Stimulated activated naive CD8-positive, alpha-beta T cell treated with anti-CD3 and anti-CD28 coated beads, Interleukin-15, Interleukin-2, amounts not matched to agents 100 ng/mL and 50 ng/mL, for 24 hours (primary cell): ENCODE results near the gene AQP4.

Experiments used
- H3K27ac Mint-ChIP-seq: one replicate; pipeline ENCODE4 v1.8.0; 2021; ENCODE audit warnings: mild to moderate bottlenecking, mixed read lengths
- H3K27me3 Mint-ChIP-seq: one replicate; pipeline ENCODE4 v1.8.0; 2021; ENCODE audit warnings: mixed read lengths
- H3K36me3 Mint-ChIP-seq: one replicate; pipeline ENCODE4 v1.8.0; 2021; ENCODE audit warnings: low read depth, mixed read lengths
- H3K4me1 Mint-ChIP-seq: one replicate; pipeline ENCODE4 v1.8.0; 2021; ENCODE audit warnings: low read depth, mixed read lengths
- H3K4me3 Mint-ChIP-seq: one replicate; pipeline ENCODE4 v1.8.0; 2021; ENCODE audit warnings: mild to moderate bottlenecking, mixed read lengths
- H3K9me3 Mint-ChIP-seq: one replicate; pipeline ENCODE4 v1.8.0; 2021; ENCODE audit warnings: mixed read lengths

The AQP4 gene

DNA sequence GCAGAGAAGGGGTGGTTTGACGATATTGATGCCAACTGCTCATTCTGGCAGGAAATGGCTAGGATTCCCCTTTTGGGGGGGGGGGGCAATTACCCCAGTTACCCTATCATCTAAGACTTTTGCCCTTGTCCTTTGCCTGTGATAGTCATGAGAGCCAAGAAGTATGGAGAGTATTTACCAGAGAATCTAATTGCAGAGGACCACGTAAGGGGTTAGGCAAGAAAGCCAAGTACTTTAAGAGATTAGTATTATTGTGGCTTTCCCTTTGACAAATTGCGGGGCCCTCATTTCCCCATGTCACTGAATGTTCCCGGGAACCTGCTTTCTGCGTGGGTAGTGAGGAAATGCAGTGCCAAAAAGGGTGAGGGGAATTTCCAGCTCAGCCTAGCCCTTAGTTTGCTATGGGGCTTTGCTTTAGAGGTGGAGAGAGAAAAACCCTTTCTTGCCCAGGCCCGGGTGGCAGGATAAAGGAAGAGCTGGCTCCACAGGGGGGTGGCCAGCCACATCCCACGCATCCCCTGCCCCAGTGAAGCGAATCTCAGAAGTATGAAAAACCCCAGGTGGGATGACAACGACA is 1.5 kb downstream of the AQP4 start:
- Mint-ChIP-seq H3K9me3 (no peaks in the 10 kb centered on the region), H3K27ac (no peak overlapping the region), H3K27me3 (peaks cover 22% of the 10 kb centered on the region), H3K4me3 (no peak overlapping the region), H3K36me3 (no peaks in the 10 kb centered on the region), H3K4me1 (no peaks in the 10 kb centered on the region)

GRCh38 chr18:26863122-26863879 is 2.2 kb downstream of the AQP4 start:
- Mint-ChIP-seq H3K9me3 (no peaks in the 10 kb centered on the region), H3K27me3 (peaks cover 22% of the 10 kb centered on the region)

GRCh38 chr18:26862084-26862483 is 3.4 kb downstream of the AQP4 start:
- H3K9me3 Mint-ChIP-seq: no peaks in the 10 kb centered on the region
- no peaks in the 10 kb centered on the region for H3K36me3 Mint-ChIP-seq
- no peaks in the 10 kb centered on the region for H3K4me1 Mint-ChIP-seq
- no peak overlapping the region for H3K4me3 Mint-ChIP-seq
- no peak overlapping the region for H3K27ac Mint-ChIP-seq
- peaks cover 22% of the 10 kb centered on the region for H3K27me3 Mint-ChIP-seq

More at GRCh38 chr18:26863122-26863879, 2.2 kb downstream of the AQP4 start:
- H3K4me1 Mint-ChIP-seq: no peaks in the 10 kb centered on the region
- H3K4me3 Mint-ChIP-seq: no peak overlapping the region
- no peak overlapping the region for H3K27ac Mint-ChIP-seq
- H3K36me3 Mint-ChIP-seq: no peaks in the 10 kb centered on the region

GRCh38 chr18:26854292-26854881 is 11.1 kb downstream of the AQP4 start:
- Mint-ChIP-seq H3K27me3 (no peaks in the 10 kb centered on the region), H3K4me1 (no peaks in the 10 kb centered on the region), H3K4me3 (no peak overlapping the region), H3K36me3 (no peaks in the 10 kb centered on the region), H3K27ac (no peak overlapping the region), H3K9me3 (no peaks in the 10 kb centered on the region)

DNA sequence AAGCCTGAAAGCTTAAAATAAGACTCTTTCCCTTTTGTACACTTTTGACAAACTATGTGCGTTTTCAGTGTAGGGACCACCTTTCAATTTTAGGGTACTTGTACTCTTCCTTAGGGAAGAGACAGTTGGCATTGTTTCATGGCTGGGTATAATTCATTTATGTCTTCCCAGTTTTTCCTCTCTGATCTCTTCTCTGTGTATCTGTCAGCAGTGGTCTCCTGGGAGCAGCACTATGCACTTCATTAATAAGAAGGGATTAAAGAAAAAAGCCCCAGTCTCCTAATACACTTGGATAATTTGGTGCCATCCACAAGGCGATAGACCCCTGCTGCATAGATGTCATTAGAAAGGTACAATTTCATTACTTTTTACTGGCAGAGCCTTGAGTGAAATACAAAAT is 12.1 kb downstream of the AQP4 start:
- Mint-ChIP-seq H3K9me3 (no peaks in the 10 kb centered on the region), H3K4me1 (no peaks in the 10 kb centered on the region), H3K4me3 (no peak overlapping the region), H3K27me3 (no peaks in the 10 kb centered on the region), H3K27ac (no peak overlapping the region), H3K36me3 (no peaks in the 10 kb centered on the region)

- Mint-ChIP-seq H3K4me1 (no peaks in the 10 kb centered on the region), H3K4me3 (no peak overlapping the region), H3K27me3 (no peaks in the 10 kb centered on the region), H3K27ac (no peak overlapping the region), H3K36me3 (no peaks in the 10 kb centered on the region), H3K9me3 (peaks cover 11% of the 10 kb centered on the region)
Observed at GRCh38 chr18:26843760-26844159, 21.7 kb downstream of the AQP4 start.

- no peak overlapping the region for H3K4me3 Mint-ChIP-seq
- H3K9me3 Mint-ChIP-seq: peaks cover 11% of the 10 kb centered on the region
- H3K4me1 Mint-ChIP-seq: no peaks in the 10 kb centered on the region
- no peaks in the 10 kb centered on the region for H3K27me3 Mint-ChIP-seq
- H3K27ac Mint-ChIP-seq: no peak overlapping the region
- no peaks in the 10 kb centered on the region for H3K36me3 Mint-ChIP-seq
Observed at GRCh38 chr18:26840965-26841364, 24.5 kb downstream of the AQP4 start.

DNA sequence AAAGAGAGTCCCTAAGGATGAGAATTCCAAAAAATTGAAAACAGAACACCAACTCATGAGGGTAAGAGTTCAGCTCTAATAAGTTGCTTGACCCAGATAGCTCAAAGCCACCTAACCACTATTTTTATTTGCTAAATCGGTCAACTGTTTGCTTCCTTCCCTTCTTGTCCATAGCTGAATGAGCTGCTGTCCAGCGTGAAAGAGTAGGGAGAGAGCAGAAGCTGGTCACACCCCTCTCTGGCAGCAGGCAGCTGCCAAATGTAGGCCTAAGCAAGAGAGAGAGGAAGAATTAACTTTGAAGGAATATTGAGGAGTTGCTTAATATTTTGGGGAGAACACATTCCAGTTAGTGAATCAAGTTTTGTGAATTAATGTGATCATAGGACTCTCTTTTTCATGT is 25.9 kb downstream of the AQP4 start:
- no peak overlapping the region for H3K4me3 Mint-ChIP-seq
- H3K4me1 Mint-ChIP-seq: no peaks in the 10 kb centered on the region
- no peaks in the 10 kb centered on the region for H3K27me3 Mint-ChIP-seq
- H3K9me3 Mint-ChIP-seq: peaks cover 7% of the 10 kb centered on the region
- no peak overlapping the region for H3K27ac Mint-ChIP-seq
- H3K36me3 Mint-ChIP-seq: no peaks in the 10 kb centered on the region

GRCh38 chr18:26832302-26832701 is 33.2 kb downstream of the AQP4 start:
- no peaks in the 10 kb centered on the region for H3K4me1 Mint-ChIP-seq
- H3K27me3 Mint-ChIP-seq: no peaks in the 10 kb centered on the region
- no peak overlapping the region for H3K4me3 Mint-ChIP-seq
- H3K27ac Mint-ChIP-seq: no peak overlapping the region
- H3K9me3 Mint-ChIP-seq: peaks cover 4% of the 10 kb centered on the region
- no peaks in the 10 kb centered on the region for H3K36me3 Mint-ChIP-seq

- Mint-ChIP-seq H3K36me3 (no peaks in the 10 kb centered on the region), H3K9me3 (peaks cover 4% of the 10 kb centered on the region), H3K27ac (no peak overlapping the region), H3K4me3 (no peak overlapping the region), H3K4me1 (no peaks in the 10 kb centered on the region), H3K27me3 (no peaks in the 10 kb centered on the region)
Observed at GRCh38 chr18:26827581-26827980, 37.9 kb downstream of the AQP4 start.

DNA sequence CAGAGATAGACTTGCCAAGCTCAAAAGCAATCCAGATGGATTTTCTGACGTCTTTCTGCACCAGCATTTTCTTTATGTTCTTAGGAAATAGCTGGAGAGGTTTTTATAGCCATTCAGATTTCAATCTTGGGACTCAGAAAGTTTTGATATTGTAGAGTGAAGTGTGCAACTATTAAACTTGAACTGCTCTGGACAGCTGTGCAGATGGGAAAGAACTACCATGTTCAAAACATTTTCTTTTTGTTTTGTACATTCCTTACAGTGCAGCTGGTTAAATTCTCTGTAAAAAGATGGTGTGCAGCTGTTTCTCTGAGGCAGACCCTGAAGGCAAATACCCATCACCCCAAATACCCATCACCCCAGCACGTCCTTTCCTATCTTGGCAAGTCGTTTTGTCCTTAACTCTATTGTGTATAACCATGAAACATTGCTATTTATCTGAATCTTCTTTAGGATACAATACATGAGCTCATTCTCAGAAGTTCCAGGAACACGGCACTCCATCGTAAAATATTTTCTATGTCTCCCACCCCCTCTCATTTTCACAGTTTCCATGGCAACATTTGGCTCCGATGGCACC is 38.8 kb downstream of the AQP4 start:
- Mint-ChIP-seq H3K27me3 (no peaks in the 10 kb centered on the region), H3K9me3 (peaks cover 4% of the 10 kb centered on the region), H3K4me1 (no peaks in the 10 kb centered on the region), H3K27ac (no peak overlapping the region), H3K4me3 (no peak overlapping the region), H3K36me3 (no peaks in the 10 kb centered on the region)

- peaks cover 22% of the 10 kb centered on the region for H3K9me3 Mint-ChIP-seq
- H3K4me3 Mint-ChIP-seq: no peak overlapping the region
- no peak overlapping the region for H3K27ac Mint-ChIP-seq
- H3K36me3 Mint-ChIP-seq: no peaks in the 10 kb centered on the region
- H3K27me3 Mint-ChIP-seq: no peaks in the 10 kb centered on the region
- H3K4me1 Mint-ChIP-seq: no peaks in the 10 kb centered on the region
Observed at GRCh38 chr18:26821181-26821580, 44.3 kb downstream of the AQP4 start.

DNA sequence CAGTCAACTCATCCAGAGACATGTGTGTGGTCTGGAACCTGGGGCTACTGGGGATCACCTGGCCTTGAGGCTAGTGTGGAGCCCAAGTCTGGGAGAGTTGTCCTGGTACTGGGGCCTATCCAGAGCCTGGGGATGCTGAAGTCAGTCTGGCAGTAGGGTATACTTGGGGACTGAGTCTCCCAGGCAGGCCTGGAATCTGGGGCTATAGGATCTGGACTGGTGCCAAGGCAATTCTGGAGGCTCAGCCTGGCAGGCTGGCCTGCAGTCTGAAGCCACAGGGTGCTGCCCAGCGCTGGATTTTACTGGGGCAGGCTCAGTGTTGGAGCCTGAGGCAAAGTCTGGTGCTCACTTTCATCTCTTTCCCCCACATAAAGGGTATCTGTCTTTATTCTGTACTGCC is 46.5 kb downstream of the AQP4 start:
- Mint-ChIP-seq H3K4me3 (no peak overlapping the region), H3K27me3 (no peaks in the 10 kb centered on the region), H3K4me1 (no peaks in the 10 kb centered on the region), H3K9me3 (peaks cover 22% of the 10 kb centered on the region), H3K36me3 (no peaks in the 10 kb centered on the region), H3K27ac (no peak overlapping the region)

GRCh38 chr18:26818461-26818860 is 47.0 kb downstream of the AQP4 start:
- H3K27me3 Mint-ChIP-seq: no peaks in the 10 kb centered on the region
- no peaks in the 10 kb centered on the region for H3K4me1 Mint-ChIP-seq
- H3K9me3 Mint-ChIP-seq: peaks cover 22% of the 10 kb centered on the region
- no peak overlapping the region for H3K27ac Mint-ChIP-seq
- no peak overlapping the region for H3K4me3 Mint-ChIP-seq
- H3K36me3 Mint-ChIP-seq: no peaks in the 10 kb centered on the region

- Mint-ChIP-seq H3K4me1 (no peaks in the 10 kb centered on the region), H3K4me3 (no peak overlapping the region), H3K9me3 (peaks cover 34% of the 10 kb centered on the region), H3K27me3 (no peaks in the 10 kb centered on the region), H3K27ac (no peak overlapping the region), H3K36me3 (no peaks in the 10 kb centered on the region)
Observed at GRCh38 chr18:26813043-26813442, 52.5 kb downstream of the AQP4 start.
